HFFc6 (cell line): ENCODE measurements around the gene ZDHHC24. TPM values are rescaled to one million over a fixed set of nuclear protein-coding genes. Genes with fewer than 3 reads are reported as not detected.

ENCODE experiments used
- DNase-seq: peaks from one replicate; pipeline ENCODE4 v3.0.0-alpha.2; 2018
- H3K27ac Mint-ChIP-seq: 2 replicates; pipeline ENCODE4 v1.8.0; 2020; ENCODE audit warnings: mild to moderate bottlenecking, mixed read lengths
- H3K27me3 Mint-ChIP-seq: 2 replicates; pipeline ENCODE4 v1.8.0; 2021; ENCODE audit warnings: mild to moderate bottlenecking, moderate library complexity, mixed read lengths; ENCODE audit not compliant: insufficient read depth
- H3K36me3 Mint-ChIP-seq: 2 replicates; pipeline ENCODE4 v1.8.0; 2021; ENCODE audit warnings: low read depth, mixed read lengths
- H3K4me1 Mint-ChIP-seq: 2 replicates; pipeline ENCODE4 v1.8.0; 2020; ENCODE audit warnings: low read depth, mixed read lengths
- H3K4me3 Mint-ChIP-seq: 2 replicates; pipeline ENCODE4 v1.8.0; 2020; ENCODE audit warnings: mild to moderate bottlenecking, moderate library complexity, mixed read lengths
- H3K9me3 Mint-ChIP-seq: 2 replicates; pipeline ENCODE4 v1.8.0; 2020; ENCODE audit warnings: mild to moderate bottlenecking, mixed read lengths
- CTCF ChIP-seq: fragments of 200-600 bp; sonication (generic); IDR thresholded peaks from 2 replicates; pipeline ENCODE4 v1.5.0; 2021; ENCODE audit warnings: antibody characterized with exemption, mild to moderate bottlenecking
- total RNA-seq, 6 experiments: library from RNA; stranded (reverse); fragmentation: NEBNext Ultra II Directional; extraction: Animal tissue kit (Norgen Biotek cat#: 25700); gene quantifications; 2 replicates in 1 of 6; 3 replicates in 5 of 6; pipeline ENCODE4 v1.2.3, GENCODE V29; 2021

Gene ZDHHC24
- total RNA-seq, 6 experiments from 2014 or later: 15.4 to 23.3 (median 18.6) TPM

GRCh38 chr11:66561178-66561974 is 15.5 kb upstream of the ZDHHC24 start:
- no peak overlapping the region for H3K4me3 Mint-ChIP-seq
- no peaks in the 10 kb centered on the region for H3K4me1 Mint-ChIP-seq
- peaks cover 16% of the 10 kb centered on the region for H3K27me3 Mint-ChIP-seq
- H3K36me3 Mint-ChIP-seq: no peaks in the 10 kb centered on the region
- no peaks in the 10 kb centered on the region for H3K9me3 Mint-ChIP-seq
- TF ChIP-seq CTCF: no peak
- no peak overlapping the region for H3K27ac Mint-ChIP-seq
- no peak for DNase-seq

GRCh38 chr11:66559866-66560676 is 14.2 kb upstream of the ZDHHC24 start:
- no peak overlapping the region for H3K4me3 Mint-ChIP-seq
- no peak for DNase-seq
- H3K4me1 Mint-ChIP-seq: no peaks in the 10 kb centered on the region
- H3K27me3 Mint-ChIP-seq: peaks cover 21% of the 10 kb centered on the region
- no peaks in the 10 kb centered on the region for H3K9me3 Mint-ChIP-seq
- no peak for TF ChIP-seq CTCF
- H3K36me3 Mint-ChIP-seq: no peaks in the 10 kb centered on the region
- H3K27ac Mint-ChIP-seq: no peak overlapping the region

GRCh38 chr11:66559142-66559865 is 13.5 kb upstream of the ZDHHC24 start:
- no peak for TF ChIP-seq CTCF
- H3K4me1 Mint-ChIP-seq: no peaks in the 10 kb centered on the region
- no peaks in the 10 kb centered on the region for H3K36me3 Mint-ChIP-seq
- H3K9me3 Mint-ChIP-seq: no peaks in the 10 kb centered on the region
- no peak for DNase-seq
- H3K27ac Mint-ChIP-seq: no peak overlapping the region
- H3K27me3 Mint-ChIP-seq: peaks cover 24% of the 10 kb centered on the region
- no peak overlapping the region for H3K4me3 Mint-ChIP-seq

- Mint-ChIP-seq H3K27ac (no peak overlapping the region), H3K36me3 (no peaks in the 10 kb centered on the region), H3K4me1 (no peaks in the 10 kb centered on the region), H3K4me3 (no peak overlapping the region), H3K9me3 (no peaks in the 10 kb centered on the region), H3K27me3 (peaks cover 25% of the 10 kb centered on the region)
- no peak for TF ChIP-seq CTCF
- no peak for DNase-seq
These were observed 12.0 kb upstream of the ZDHHC24 start for GRCh38 chr11:66557733-66558326.

- Mint-ChIP-seq H3K27ac (no peak overlapping the region), H3K4me1 (no peaks in the 10 kb centered on the region), H3K4me3 (no peak overlapping the region), H3K9me3 (no peaks in the 10 kb centered on the region), H3K36me3 (no peaks in the 10 kb centered on the region), H3K27me3 (peaks cover 27% of the 10 kb centered on the region)
- no peak for TF ChIP-seq CTCF
- no peak for DNase-seq
These were observed 10.2 kb upstream of the ZDHHC24 start for GRCh38 chr11:66556086-66556485.
